AG04450 (cell line): ENCODE data around the gene DNAH12. TPM values are rescaled to one million over a fixed set of nuclear protein-coding genes. Genes with fewer than 3 reads are reported as not detected.

ENCODE experiments used
- CTCF ChIA-PET: fragments of 300-600, 350-600 bp; formaldehyde crosslinking; extraction: SDS; loops from one replicate; lab custom pipeline; 2022; ENCODE audit warnings: antibody characterized with exemption, inconsistent platforms; lab: Charles Lee
- POLR2A ChIA-PET: fragments of 350-600 bp; formaldehyde crosslinking; extraction: SDS; loops from one replicate; lab custom pipeline; 2021; ENCODE audit warnings: antibody characterized with exemption, inconsistent platforms; lab: Yijun Ruan, JAX
- DNase-seq: peaks from one replicate; pipeline ENCODE4 v3.0.0-alpha.2; 2011; ENCODE audit warnings: low read depth, low spot score
- H3K27ac ChIP-seq: one replicate; pipeline ENCODE4 v1.5.1; 2012; ENCODE audit warnings: low read depth, low read length, control low read depth
- H3K27me3 ChIP-seq: one replicate; pipeline ENCODE4 v1.6.0; 2012; ENCODE audit warnings: low read length; ENCODE audit not compliant: control insufficient read depth, insufficient read depth
- H3K4me3 ChIP-seq: 2 replicates; pipeline ENCODE4 v1.5.1; 2011; ENCODE audit warnings: mild to moderate bottlenecking, low read depth, low read length, control low read depth
- H3K9me3 ChIP-seq: 2 replicates; pipeline ENCODE4 v1.5.1; 2012; ENCODE audit warnings: low read length; ENCODE audit not compliant: control insufficient read depth, insufficient read depth
- polyA plus RNA-seq: library from polyadenylated mRNA; depleted of rRNA; stranded (reverse); fragments of >200 nt; gene quantifications from 2 replicates; pipeline ENCODE4 v1.2.3, GENCODE V29; 2011
- TF ChIP-seq, protein P1 (sequence below): IDR thresholded peaks from 2 replicates; pipeline ENCODE4 v1.5.1; 2011; ENCODE audit warnings: low read depth, low read length, control low read depth, inconsistent platforms

DNAH12 gene
- polyA plus RNA-seq, 1 experiment: not detected

GRCh38 chr3:57545636-57546268 is 1.6 kb upstream of the DNAH12 start:
- CTCF ChIA-PET: interaction anchor here (0.7 kb wide), 1 partner anchor 148 kb away, joined by 3 read pairs; no protein-coding TSS in a partner anchor
- Histone ChIP-seq H3K27ac (no peak overlapping the region), H3K9me3 (no peaks in the 10 kb centered on the region), H3K27me3 (no peaks in the 10 kb centered on the region), H3K4me3 (no peak overlapping the region)
- DNase-seq: no peak
- TF ChIP-seq, protein P1, sequence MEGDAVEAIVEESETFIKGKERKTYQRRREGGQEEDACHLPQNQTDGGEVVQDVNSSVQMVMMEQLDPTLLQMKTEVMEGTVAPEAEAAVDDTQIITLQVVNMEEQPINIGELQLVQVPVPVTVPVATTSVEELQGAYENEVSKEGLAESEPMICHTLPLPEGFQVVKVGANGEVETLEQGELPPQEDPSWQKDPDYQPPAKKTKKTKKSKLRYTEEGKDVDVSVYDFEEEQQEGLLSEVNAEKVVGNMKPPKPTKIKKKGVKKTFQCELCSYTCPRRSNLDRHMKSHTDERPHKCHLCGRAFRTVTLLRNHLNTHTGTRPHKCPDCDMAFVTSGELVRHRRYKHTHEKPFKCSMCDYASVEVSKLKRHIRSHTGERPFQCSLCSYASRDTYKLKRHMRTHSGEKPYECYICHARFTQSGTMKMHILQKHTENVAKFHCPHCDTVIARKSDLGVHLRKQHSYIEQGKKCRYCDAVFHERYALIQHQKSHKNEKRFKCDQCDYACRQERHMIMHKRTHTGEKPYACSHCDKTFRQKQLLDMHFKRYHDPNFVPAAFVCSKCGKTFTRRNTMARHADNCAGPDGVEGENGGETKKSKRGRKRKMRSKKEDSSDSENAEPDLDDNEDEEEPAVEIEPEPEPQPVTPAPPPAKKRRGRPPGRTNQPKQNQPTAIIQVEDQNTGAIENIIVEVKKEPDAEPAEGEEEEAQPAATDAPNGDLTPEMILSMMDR: no peak
- POLR2A ChIA-PET: interaction anchor here (1.5 kb wide), 1 partner anchor 10 kb away, joined by 3 read pairs; the partner anchor contains the start of gene PDE12

GRCh38 chr3:57538465-57538864 is 5.7 kb downstream of the DNAH12 start:
- no peak for DNase-seq
- H3K27ac ChIP-seq: no peak overlapping the region
- peaks cover 4% of the 10 kb centered on the region for H3K27me3 ChIP-seq
- no peaks in the 10 kb centered on the region for H3K9me3 ChIP-seq
- TF ChIP-seq, protein P1: no peak
- H3K4me3 ChIP-seq: no peak overlapping the region
- ChIA-PET POLR2A (no interaction called here), CTCF (no interaction called here)

GRCh38 chr3:57530071-57530608 is 14.0 kb downstream of the DNAH12 start:
- CTCF ChIA-PET: no interaction called here
- TF ChIP-seq, protein P1: no peak
- H3K27me3 ChIP-seq: peaks cover 7% of the 10 kb centered on the region
- POLR2A ChIA-PET: no interaction called here
- H3K9me3 ChIP-seq: no peaks in the 10 kb centered on the region
- H3K27ac ChIP-seq: no peak overlapping the region
- no peak for DNase-seq
- no peak overlapping the region for H3K4me3 ChIP-seq

GRCh38 chr3:57518276-57518915 is 25.7 kb downstream of the DNAH12 start:
- POLR2A ChIA-PET: interaction anchor here (1.0 kb wide), 1 partner anchor 961 kb away, joined by 6 read pairs; the partner anchor contains the start of gene CCDC66
- Histone ChIP-seq H3K4me3 (no peak overlapping the region), H3K27ac (no peak overlapping the region), H3K27me3 (no peaks in the 10 kb centered on the region), H3K9me3 (no peaks in the 10 kb centered on the region; the same call in 1 of the 2 replicates)
- DNase-seq: no peak
- CTCF ChIA-PET: no interaction called here
- TF ChIP-seq, protein P1: no peak

DNA sequence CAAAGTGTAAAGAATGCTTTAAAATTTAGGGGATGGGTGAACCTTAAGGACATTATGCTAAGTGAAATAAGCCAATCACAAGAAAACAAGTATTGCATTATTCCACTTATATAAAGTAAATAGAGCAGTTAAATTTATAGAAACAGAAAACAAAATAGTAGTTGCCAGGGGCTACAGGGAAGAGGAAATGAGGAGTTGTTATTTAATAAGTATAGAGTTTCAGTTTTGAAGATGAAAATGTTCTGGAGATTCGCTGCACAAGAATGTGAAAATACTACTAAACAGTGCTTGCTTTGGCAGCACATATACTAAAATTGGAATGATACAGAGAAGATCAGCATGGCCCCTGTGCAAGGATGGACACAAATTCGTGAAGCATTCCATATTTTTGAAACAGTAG is 32.0 kb downstream of the DNAH12 start:
- no peak for DNase-seq
- TF ChIP-seq, protein P1: no peak
- ChIA-PET POLR2A (no interaction called here), CTCF (interaction anchor here (0.6 kb wide), 1 partner anchor 127 kb away, joined by 3 read pairs; no protein-coding TSS in a partner anchor)
- Histone ChIP-seq H3K27ac (no peak overlapping the region), H3K4me3 (no peak overlapping the region), H3K27me3 (no peaks in the 10 kb centered on the region), H3K9me3 (no peaks in the 10 kb centered on the region)
